ENCODE measurements around the gene YIF1B.

Gene YIF1B

DNA sequence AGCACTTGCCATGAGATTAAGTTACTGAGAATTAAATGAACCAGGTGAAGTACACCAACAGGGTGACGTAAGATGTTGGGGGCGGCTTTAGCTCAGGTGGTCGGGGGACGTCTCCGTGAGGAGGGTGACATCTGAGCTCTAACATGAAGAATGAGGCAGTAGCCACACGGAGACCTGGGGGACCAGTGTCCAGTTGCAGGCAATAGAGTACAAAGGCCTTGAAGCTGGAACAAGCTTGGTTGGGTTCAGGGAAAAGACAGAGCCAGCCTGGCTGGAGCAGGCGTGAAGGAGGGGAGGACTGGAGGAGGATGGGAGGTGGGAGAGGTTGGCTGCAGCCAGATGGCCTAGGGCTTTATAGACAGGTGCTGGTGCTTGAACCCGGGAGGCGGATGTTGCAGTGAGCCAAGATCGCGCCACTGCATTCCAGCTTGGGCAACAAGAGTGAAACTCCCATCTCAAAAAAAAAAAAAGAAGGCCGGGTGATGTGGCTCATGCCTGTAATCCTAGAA is 49.8 kb downstream of the YIF1B start:
- no peak for TF ChIP-seq TCF12 (IDR thresholded peaks at IDR 0.05; ENCODE audit: low read depth)
- TF ChIP-seq FOXM1 (IDR thresholded peaks at IDR 0.05; ENCODE audit: borderline replicate concordance, low read depth): no peak
- TF ChIP-seq, protein P1, sequence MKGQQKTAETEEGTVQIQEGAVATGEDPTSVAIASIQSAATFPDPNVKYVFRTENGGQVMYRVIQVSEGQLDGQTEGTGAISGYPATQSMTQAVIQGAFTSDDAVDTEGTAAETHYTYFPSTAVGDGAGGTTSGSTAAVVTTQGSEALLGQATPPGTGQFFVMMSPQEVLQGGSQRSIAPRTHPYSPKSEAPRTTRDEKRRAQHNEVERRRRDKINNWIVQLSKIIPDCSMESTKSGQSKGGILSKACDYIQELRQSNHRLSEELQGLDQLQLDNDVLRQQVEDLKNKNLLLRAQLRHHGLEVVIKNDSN (IDR thresholded peaks at IDR 0.05): no peak
- TF ChIP-seq EP300 (IDR thresholded peaks at IDR 0.05; ENCODE audit: borderline replicate concordance): no peak
- TF ChIP-seq TEAD4 (IDR thresholded peaks at IDR 0.05): no peak
- TF ChIP-seq RAD21 (IDR thresholded peaks at IDR 0.05; ENCODE audit: low read depth): no peak

GRCh38 chr19:38265213-38265861 is 50.4 kb downstream of the YIF1B start:
- TF ChIP-seq TEAD4 (IDR thresholded peaks at IDR 0.05) (no peak), TAF1 (IDR thresholded peaks at IDR 0.05; ENCODE audit: low read depth) (no peak), CREB1 (IDR thresholded peaks at IDR 0.05; ENCODE audit: low read depth) (no peak), EGR1 (IDR thresholded peaks at IDR 0.05) (no peak), TCF12 (IDR thresholded peaks at IDR 0.05; ENCODE audit: low read depth) (no peak), FOXM1 (IDR thresholded peaks at IDR 0.05; ENCODE audit: borderline replicate concordance, low read depth) (no peak), NFIC (IDR thresholded peaks at IDR 0.05) (no peak), CEBPB (IDR thresholded peaks at IDR 0.05) (no peak), REST (IDR thresholded peaks at IDR 0.05; ENCODE audit: low read depth) (no peak), RAD21 (IDR thresholded peaks at IDR 0.05; ENCODE audit: low read depth) (no peak)
- TF ChIP-seq, protein P2, sequence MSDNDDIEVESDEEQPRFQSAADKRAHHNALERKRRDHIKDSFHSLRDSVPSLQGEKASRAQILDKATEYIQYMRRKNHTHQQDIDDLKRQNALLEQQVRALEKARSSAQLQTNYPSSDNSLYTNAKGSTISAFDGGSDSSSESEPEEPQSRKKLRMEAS (IDR thresholded peaks at IDR 0.05): no peak

- peak; percentile 87 for TF ChIP-seq TAF1 (IDR thresholded peaks at IDR 0.05; ENCODE audit: low read depth)
- no peak for TF ChIP-seq RAD21 (IDR thresholded peaks at IDR 0.05; ENCODE audit: low read depth)
- no peak for TF ChIP-seq FOXM1 (IDR thresholded peaks at IDR 0.05; ENCODE audit: borderline replicate concordance, low read depth)
- TF ChIP-seq ZBTB7A (IDR thresholded peaks at IDR 0.05; ENCODE audit: low read depth): peak; percentile 76; the same call in 1 of the 2 replicates
- TF ChIP-seq EGR1 (IDR thresholded peaks at IDR 0.05): no peak
- no peak for TF ChIP-seq CEBPB (IDR thresholded peaks at IDR 0.05)
- TF ChIP-seq, protein P2 (IDR thresholded peaks at IDR 0.05): peak; percentile 90
- TF ChIP-seq CREB1 (IDR thresholded peaks at IDR 0.05; ENCODE audit: low read depth): no peak
- no peak for TF ChIP-seq REST (IDR thresholded peaks at IDR 0.05; ENCODE audit: low read depth)
- TF ChIP-seq TCF12 (IDR thresholded peaks at IDR 0.05; ENCODE audit: low read depth): no peak; the same call in none of the 2 replicates
- TF ChIP-seq TEAD4 (IDR thresholded peaks at IDR 0.05): no peak
- no peak for TF ChIP-seq NFIC (IDR thresholded peaks at IDR 0.05)
- peak; percentile 28; the same call in 1 of the 2 replicates for TF ChIP-seq YY1 (IDR thresholded peaks at IDR 0.05; ENCODE audit: low read depth)
- TF ChIP-seq, protein P1 (IDR thresholded peaks at IDR 0.05): no peak
- no peak for TF ChIP-seq EP300 (IDR thresholded peaks at IDR 0.05; ENCODE audit: borderline replicate concordance)
Observed at GRCh38 chr19:38264486-38265212, 51.1 kb downstream of the YIF1B start, which contains the start of gene SPINT2. Gene SPINT2, plus strand, starts transcription at chr19:38264573. Its CDS starts 320 bp downstream, at chr19:38264893.

DNA sequence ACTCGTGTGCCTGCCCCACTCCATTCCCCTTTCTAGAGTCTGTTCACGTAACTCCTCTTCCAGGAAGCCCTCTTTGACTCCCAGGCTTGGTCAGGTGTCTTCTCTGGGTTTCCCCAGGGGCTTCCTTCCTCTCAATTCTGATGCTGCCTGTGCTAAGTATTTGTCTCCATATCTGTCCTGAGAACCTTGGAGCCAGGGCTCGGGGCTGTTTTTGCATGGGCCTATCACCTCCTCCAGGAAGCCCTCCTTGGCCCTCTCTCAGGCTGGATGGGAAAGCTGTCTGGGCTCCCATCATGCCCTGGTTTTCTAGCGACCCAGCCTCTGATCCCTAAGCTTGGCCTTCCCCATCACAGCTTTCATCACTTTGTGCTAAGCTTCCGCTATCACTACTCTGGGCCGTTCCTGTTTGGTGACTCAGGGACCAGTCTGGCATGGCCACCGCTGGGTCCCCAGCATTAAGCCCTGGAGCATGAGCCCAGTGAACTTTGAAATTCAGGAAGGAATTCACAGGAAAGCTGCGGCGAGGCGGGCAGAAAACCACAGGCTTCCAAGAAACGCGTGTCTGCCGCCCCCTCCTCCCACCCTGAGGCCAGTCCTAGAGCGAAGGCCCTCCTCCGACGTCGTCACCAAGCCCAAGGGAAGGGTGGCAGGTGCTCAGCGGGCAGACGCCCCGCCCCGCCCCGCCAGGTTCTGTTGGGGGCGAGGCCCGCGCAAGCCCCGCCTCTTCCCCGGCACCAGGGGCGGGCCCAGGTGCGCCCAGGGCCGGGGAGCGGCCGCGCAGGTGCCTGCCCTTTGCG is 51.9 kb downstream of the YIF1B start:
- TF ChIP-seq FOXM1 (IDR thresholded peaks at IDR 0.05; ENCODE audit: borderline replicate concordance, low read depth) (no peak), YY1 (IDR thresholded peaks at IDR 0.05; ENCODE audit: low read depth) (no peak), REST (IDR thresholded peaks at IDR 0.05; ENCODE audit: low read depth) (no peak), CEBPB (IDR thresholded peaks at IDR 0.05) (no peak), TAF1 (IDR thresholded peaks at IDR 0.05; ENCODE audit: low read depth) (no peak), TCF12 (IDR thresholded peaks at IDR 0.05; ENCODE audit: low read depth) (0 out of 2 replicates have a peak, but pooled peaks have one; percentile 10), TEAD4 (IDR thresholded peaks at IDR 0.05) (peak; percentile 40; the same call in 1 of the 2 replicates), EGR1 (IDR thresholded peaks at IDR 0.05) (peak; percentile 51; the same call in 1 of the 2 replicates)
- TF ChIP-seq, protein P1 (IDR thresholded peaks at IDR 0.05): no peak
- TF ChIP-seq, protein P2 (IDR thresholded peaks at IDR 0.05): peak; percentile 7; the same call in 1 of the 2 replicates

Data from Ishikawa (cell line).